HG03469 (cell line): Measurements from ENCODE around the gene SPECC1L.
"Not testable (repeated sequence)": the region's sequence is repeated elsewhere in the genome, so short reads cannot be mapped to it uniquely, and the experiment has no call there.

Experiments used
- ATAC-seq: cut with Tn5 transposase; IDR thresholded peaks from one replicate; pipeline ENCODE4 v1.9.1; 2021; ENCODE audit warnings: mild to moderate bottlenecking, moderate library complexity, moderate number of reproducible peaks; ENCODE audit not compliant: unreplicated experiment

Gene SPECC1L

DNA sequence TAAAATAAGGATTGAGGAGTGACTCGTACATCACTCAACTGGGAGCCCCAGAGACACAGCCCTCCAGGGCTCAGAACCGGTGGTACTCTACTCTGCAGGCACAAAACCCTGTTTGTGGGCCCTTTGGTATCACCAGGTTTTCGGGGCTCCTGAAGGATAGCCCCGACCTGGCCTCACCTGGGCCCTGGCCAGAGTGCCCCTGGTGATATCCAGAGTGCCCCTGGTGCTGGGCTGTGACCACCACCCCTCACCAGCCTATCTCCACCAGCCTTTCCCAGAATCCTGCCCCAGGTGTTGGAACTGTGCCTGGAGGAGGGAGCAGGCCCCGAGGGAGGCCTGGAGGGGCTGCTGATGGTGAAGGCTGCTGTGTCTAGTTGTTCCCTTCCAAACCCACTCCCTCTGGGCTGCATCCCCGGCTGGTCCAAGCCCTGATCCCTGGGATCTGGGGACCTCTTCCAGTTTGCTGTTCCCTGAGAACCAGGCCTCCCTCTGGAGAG is 23.6 kb upstream of the SPECC1L start:
- no peak for ATAC-seq

DNA sequence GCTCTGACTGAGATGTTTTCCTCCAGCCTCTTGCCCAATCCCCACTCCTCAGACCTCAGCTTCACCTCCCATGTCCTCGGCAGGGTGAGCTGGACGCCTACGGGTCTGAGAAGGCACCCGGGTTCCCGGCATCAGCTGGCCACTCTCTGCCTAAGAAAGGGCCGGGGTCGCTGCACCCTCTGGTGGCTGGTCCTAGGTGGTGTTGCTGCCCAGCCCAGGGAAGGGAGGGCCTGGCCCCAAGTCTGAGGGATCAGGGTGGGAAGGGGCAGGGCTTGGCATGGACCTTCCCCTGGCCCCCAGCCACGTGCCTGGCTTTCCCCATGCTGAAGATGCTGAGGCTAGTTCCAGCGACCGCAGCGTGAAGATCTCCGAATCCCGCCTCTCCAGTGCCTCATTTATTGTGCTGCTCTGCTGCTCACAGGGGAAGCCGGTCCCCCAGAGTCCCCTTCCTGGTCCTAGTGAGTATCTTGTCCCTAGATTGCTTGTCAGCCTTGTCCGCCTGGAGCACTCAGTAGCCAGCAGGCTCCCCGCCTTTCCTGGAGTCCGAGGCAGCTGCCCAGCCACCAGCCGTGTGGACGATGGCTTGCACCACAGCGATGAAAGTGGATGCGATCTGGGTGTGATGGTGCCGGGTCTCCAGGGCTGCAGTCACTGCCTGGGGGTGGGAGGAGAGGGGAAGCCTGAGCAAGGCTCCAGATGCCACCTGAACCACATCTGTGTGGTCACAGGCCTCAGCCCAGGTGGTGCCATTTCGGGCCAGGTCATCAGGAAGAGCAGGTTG is 22.9 kb upstream of the SPECC1L start:
- no peak for ATAC-seq

DNA sequence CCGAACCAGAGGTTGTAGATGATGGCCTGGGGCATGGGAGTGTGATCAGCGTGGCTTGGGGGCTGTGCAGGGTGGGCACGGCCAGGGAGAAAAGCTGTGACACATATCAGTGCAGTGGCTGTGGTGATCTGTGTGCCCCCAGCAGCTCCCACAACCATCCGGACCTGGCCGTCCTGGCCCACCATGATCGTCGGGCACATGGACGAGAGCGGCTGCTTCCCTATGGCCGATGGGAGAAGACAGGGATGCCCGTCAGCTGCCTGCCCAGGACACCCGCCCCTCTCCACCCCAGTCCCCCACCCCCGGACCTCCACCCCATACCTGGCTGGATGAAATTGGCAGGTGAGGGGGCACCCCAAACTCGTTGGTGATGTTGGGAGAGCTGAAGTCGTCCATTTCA is 22.0 kb upstream of the SPECC1L start:
- not testable (repeated sequence) for ATAC-seq

DNA sequence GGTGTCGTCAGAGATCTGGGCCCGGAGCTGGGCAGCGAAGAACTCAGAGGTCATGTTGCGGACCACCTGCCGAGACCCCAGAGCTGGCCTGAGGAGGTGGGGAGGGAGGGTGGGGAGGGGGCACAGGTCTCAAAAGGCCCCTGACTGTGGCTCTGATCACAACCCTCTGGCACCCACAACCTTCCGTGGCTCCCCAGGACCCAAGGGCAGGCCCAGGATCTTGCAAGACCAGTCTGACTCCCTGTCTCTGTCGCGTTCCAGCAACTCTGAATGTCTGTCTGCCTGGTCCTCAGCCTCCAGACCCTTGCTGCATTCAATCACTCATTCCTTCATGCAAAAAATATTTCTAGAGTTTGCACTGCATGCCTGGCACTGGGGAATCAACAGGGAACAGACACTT is 21.2 kb upstream of the SPECC1L start:
- not testable (repeated sequence) for ATAC-seq

DNA sequence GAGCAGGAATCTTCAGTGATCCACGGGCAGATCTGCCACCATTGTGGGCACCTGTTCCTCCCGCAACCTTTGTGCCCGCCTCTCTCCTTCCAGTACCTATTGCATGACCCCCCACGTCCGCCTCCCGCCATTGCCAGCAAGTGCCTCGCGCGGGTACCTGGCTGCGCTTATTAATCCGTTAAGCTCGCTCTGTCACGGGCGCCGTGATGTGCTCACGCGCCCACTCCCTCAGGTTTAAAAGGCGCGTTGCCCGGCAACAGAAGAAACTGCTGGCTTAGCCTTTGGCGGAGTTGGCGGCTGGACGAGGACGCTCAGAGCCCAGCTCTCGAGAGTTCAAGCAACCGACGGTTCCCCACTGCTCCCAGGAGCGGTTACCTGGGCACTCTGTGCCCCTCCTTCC is 19.3 kb upstream of the SPECC1L start:
- ATAC-seq, result not testable (repeated sequence)

DNA sequence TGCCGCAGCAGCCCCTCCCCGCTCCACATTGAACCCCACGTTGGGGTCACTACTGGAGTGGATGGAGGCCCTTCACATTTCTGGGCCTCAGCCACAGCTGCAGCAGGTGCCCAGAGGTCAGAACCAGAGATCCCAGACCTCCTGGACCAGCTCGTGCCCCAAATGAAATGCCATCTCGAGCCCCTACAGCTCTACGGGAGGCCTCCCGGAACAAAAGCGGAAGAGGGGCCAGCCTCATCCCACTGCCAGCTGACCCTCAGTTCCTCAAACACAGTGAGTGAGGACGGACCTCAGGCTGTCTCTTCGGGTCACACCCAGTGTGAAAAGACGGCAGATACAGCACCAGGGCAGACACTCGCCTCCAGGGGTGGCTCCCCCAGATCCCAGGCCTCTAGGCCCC is 17.5 kb upstream of the SPECC1L start:
- not testable (repeated sequence) for ATAC-seq

DNA sequence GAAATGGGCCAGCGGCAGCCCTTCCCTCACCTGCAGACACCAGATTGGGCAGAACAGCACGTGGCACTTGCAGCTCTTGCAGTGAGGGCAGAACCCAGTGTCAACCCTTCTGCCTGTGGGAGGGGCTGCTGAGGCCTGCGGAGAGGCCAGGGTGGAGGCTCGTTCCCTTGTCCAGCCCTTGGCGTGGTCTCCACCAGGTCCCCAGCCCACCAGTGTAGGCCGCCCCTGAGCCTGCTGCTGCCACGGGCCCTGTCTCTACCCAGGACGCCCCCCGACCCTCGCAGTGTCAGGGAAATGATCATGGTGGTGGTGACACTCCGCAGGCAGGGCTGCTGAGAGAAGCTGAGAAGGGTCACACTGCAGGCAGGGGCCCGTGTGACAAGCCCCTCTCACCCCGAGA is 14.5 kb upstream of the SPECC1L start:
- ATAC-seq, result not testable (repeated sequence)

DNA sequence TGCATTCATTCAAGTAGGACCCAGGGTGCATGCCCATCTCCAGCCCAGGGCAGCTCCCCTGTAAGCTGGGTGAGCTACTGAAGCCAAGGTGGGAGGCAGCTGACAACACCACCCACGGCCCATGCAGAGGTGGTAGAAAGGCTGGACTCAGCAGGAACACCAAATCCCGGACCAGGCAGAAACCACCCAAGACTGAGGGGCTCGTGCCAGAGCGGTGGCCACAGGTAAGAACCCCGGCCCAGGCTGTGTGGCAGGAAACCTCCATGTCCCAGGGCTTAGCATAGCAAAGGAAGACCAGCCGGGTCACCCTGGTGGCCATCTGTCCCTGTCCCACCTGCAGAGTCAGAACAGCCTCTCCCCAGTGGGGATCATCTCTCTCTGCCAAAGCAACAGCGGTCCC is 13.9 kb upstream of the SPECC1L start:
- not testable (repeated sequence) for ATAC-seq

DNA sequence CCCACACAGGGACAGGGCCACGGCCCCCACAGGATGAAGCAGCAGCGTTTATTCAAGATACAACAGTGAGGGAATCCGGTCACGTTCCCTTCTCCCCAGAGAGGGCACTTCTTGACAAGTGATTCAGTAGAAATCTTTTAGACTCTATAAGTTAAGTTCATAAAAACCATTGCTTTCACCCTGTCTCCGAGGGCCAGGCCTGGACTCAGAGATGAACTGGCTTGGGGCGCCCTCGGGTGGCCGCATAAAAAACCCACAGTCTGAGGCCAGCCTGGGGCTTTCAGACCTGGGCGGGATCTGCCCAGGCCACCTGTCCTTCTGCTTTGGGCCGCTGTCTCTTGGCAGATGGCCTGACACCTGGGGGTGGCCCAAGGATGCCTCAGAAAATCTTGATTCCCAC is 11.2 kb upstream of the SPECC1L start:
- not testable (repeated sequence) for ATAC-seq

DNA sequence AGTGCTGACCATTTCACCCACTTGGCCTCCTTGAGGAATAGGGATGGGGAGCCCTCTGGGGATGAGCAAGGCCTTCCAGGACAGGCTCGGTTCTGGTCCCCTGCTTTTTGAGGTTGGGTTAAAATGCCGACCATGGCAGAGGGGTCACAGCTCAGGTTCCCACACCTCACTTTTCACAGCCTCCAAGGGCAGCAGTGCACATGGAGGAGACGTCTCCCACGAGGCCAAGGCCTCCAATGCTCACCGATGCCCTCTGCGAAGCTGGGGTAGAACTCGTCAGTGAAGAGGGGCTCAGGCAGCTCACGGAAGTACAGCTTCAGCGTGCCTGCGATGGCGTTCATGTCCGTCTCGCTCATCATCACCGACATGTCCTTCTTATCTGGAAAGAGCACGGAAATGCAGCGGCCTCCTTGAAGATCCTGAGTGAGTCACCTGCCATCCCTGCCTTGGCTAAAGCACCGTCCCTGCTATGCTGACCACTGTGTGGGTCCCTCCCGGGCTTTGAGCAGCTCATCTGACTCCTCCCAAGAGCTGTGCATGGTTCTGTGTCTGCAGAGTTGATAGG is 8.4 kb upstream of the SPECC1L start:
- ATAC-seq, result not testable (repeated sequence)

DNA sequence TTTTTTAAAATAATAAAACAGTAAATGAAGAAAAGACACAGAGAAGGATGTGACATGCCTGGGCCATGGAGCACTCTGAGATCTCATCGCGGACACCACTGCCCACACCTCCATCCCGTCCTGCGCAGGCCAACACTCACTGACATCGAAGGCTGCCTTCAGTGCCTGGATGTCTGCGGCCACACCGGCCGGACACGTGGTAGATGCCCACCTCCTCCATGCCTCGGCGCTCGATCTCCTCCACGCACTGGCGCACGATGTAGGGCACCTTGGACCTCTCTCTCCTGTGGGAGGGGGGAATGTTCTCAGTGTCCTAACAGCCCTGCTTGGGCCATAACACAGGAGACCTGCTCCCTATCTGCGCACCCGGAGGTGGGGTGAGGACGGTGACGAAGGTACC is 7.2 kb upstream of the SPECC1L start:
- not testable (repeated sequence) for ATAC-seq

DNA sequence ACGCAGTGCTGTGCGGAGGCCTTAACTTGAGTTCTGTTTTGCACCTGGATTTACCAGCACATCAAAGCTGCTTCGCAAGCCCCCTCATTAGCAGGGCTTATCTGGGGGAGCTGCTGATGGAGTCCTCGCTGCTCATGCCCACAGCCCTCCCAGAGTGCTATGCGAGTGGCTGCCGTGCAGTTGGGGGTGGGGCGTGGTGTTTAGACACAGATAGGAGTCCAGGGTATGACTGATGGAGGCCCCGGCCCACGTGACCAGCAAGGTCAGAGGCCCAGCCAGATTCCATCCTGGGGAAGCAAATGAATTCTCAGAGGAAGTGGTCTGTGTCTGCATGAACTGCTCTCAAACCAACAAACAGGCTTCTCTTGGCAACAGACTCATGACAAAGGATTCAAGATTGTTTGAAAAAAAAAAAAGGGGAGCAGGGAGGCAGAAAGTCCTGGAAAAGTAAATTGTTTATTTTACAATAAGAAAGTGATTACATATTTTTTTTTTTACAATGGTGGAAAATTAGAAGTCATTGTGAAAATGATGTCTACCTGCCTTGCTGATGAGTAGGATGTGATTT is 6.2 kb upstream of the SPECC1L start:
- ATAC-seq, result not testable (repeated sequence)

DNA sequence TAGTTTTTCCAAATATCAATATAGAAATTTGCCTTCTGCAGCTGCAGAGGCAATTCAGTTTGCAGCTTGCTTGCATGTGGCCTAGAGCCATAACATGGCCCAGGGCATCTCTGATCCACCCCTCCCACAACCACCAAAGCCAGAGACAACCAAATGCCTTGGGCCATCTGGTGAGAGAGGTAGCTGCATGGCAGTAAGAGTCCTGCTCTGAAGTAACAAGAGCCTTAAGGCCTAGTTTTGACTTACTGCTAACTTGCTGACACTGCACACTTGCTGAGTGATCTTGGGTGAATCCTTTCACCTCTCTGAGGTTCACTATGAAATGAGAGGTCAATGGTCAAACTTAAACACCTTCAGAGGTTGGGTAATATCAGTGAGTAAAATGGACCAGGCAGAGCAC is 4.9 kb upstream of the SPECC1L start:
- ATAC-seq, result no peak

DNA sequence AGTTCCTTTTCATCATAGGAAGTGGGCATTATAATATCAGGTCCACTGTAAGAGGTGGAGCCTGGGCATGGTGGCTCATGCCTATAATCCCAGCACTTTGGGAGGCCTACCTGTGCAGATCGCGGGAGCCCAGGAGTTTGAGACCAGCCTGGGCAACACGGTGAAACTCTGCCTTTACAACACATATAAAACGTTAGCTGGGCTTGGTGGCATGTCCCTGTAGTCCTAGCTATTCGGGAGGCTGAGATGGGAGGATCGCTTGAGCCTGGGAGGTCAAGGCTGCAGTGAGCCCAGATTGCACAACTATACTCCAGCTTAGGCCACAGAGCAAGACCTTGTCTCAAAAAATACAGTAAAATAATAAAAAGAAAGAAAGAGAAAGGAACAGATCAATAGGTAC is 4.1 kb upstream of the SPECC1L start:
- ATAC-seq, result not testable (repeated sequence)

DNA sequence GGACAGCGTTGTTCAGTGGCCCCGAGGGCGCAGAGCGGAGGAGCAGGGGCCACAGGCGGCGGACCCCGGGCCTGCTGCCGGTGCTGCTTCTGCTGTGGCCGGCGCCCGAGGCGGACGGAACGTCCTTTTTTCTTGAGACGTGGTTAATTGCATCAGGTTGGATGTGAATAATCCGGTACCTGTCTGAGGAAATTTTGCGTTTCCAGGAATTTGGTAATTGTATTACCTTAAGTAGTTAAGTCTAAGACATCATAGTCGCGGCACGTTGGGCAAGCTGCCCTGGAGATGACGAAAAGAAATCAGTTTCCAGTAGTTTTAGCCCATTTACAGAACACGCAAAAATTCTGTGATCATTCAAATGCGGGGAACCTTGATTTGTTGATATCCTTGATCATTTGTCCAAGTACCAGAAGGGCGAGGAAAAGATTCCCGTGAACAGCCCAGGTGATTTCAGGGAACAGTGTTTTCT is 789 bp downstream of the SPECC1L start:
- ATAC-seq, result peak; percentile 6

DNA sequence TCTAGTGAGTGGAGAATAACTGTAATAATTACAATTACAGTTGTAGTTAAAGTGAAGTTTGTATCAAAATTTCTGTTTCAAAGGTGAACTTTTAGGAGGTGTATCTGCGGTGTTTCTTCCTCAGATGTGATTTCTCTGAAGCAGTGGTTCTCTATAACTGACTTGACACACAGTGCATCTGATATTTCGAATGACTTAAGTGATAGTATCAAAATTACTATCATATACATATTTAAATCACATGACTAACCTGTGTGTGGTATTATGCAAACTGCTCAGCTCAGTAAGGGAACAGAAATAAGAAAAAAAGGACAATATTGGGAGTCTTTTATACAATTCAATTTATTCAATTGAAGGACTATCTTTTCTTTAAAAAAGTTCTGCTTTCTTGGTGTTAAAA is 2.4 kb downstream of the SPECC1L start:
- ATAC-seq, result not testable (repeated sequence)

DNA sequence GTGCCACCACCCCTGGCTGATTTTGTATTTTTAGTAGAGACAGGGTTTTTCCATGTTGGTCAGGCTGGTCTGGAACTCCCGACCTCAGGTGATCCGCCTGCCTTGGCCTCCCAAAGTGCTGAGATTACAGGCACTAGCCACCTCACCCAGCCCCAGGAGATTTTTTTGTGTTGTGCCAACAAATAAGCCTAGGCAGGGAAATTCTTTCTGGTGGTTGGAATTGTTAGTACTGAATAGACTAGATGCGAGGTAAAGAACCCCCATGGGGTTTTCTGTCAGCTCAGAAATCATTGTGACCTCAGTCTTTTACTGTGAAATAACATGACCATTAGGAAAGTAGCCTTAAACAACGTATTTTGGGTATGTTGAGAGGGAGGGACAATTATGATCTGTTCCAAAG is 3.3 kb downstream of the SPECC1L start:
- ATAC-seq, result not testable (repeated sequence)

DNA sequence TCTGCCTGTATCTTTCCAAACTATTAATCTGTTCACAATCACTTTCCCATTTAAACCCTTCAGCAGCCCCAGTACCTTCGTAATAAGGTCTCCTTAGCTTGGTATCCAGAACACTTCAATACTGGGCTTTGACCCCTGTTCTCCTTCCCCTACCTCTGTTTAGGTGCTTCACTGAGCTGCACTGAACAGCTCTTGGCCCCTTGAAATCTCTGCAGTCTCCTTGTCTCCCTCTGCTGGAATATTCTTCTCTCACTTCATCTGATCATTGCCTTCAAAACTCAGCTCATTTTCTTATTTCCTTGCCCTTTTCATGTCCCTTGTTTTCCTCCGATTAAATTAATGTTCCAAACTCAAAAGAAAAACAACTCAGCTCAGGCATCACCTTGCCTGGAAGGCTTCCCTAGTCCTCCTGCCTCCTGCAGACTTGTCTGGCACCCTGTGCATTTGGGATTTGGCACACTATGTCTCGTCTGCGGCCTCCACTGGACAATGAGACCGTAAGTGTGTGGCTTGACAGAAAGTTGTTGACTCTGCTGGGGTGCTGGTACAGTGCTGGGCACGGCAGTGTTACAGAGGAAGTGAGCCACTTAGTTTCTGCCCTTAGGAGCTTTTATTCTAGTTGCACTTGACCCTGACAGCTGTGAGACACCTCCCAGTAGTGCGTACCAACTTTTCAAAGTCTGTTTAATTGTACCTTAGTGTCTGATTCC is 4.2 kb downstream of the SPECC1L start:
- not testable (repeated sequence) for ATAC-seq

DNA sequence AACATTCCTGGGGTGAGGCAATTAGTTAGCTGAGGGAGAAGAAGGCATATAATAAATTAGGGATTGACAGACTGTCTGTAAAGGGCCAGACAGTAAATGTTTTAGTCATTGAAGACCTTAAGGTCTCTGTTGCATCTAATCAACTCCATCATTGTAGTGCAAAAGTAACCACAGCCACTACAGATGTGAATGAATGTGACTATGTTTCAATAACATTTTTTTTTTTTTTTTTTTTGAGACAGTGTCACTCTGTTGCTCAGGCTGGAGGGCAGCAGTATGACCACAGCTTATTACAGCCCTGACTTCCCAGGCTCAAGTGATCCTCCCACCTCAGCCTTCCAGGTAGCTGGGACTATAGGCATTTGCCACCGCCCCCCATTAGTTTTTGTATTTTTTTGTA is 9.7 kb downstream of the SPECC1L start:
- ATAC-seq, result not testable (repeated sequence)

DNA sequence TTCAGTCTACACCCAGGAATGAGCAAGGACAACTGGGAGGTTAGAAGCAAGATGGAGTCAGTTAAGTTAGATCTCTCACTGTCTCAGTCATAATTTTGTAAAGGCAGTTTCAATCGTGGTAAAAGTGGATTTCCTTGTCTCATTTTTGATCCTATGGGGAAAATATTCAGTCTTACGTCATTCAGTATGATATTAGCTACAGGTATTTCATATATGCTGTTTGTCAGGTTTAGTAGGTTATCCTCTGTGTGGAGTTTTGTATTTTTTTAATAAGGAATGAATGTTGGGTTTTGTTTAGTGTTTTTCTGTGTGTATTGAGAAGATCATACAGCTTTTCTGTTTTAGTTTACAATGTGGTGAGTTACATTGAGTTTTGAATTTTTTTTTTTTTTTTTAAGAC is 11.8 kb downstream of the SPECC1L start:
- ATAC-seq, result no peak

DNA sequence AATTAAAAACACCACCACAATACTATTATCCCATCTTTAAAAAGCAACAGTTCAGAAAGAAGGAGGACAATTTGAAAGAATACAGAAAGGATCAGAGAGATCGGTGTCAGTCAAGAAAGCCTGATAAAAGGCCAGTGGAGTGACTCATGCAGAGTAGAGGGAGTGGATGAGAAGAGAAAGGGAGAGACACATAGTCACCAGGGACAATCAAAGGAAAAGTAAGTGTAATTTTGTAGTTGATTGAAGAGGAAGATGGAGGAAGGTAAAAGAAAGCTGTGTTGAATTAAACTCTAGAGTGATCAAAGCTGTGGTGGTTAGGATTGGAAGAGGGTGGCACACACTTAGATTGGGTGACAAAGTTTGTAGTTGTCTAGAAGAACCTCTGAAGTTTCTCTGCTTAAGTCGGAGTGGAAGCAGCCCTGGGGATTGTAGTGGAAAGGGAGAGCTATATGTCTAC is 14.1 kb downstream of the SPECC1L start:
- no peak for ATAC-seq
